GM18505 (cell line): ENCODE results near the gene GSTM3.
"Not testable (repeated sequence)": the region's sequence is repeated elsewhere in the genome, so short reads cannot be mapped to it uniquely, and the experiment has no call there.

Source experiments
- ATAC-seq: cut with Tn5 transposase; IDR thresholded peaks from one replicate; pipeline ENCODE4 v1.9.1; 2021; ENCODE audit not compliant: unreplicated experiment
- POLR2A ChIP-seq: IDR thresholded peaks from 4 replicates; pipeline ENCODE4 v1.6.1; 2011; ENCODE audit warnings: borderline replicate concordance; ENCODE audit not compliant: insufficient read depth, insufficient read length; ENCODE audit errors: extremely low read depth

Gene GSTM3

DNA sequence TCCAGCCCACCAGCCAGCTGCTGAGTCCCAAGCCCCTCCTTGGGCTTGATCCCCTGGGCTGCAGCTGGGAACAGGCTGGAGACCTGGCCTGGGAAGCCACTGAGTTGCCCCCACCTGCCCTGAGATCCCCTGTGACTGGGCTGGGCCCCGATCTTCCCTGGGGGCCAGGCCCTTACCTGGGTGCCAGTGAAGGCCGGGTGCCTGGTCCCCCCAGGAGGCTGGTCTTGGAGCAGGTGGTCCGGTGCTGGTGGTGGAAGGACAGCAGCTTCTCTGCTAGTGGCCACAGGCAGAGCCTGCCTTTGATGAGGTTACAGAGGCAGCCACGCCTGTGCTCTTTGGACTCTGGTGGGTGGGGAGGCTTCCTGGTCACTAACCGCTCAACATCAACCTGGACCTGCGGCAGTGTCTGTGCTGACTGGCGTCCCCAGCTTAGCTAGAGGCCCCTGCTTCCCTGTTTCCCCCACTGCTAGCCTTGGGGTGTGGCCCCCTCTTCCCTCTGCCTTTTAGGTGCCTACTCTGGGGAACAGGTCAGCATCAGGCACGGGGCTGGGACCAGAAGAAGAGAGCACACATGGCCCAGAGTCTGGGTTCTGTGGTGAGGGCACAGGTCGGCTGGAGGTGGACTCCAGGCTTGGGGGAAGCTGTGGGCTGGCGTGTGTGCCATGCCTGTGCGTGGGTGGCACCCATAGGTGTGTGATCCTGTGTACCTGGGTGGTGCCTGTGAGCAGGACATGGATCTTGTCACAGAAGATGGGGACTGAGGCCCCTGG lies 23.0 kb upstream of the GSTM3 start, which contains the start of gene EPS8L3:
Gene EPS8L3 (minus strand): TSS at position 278 of the 770 bp plus-strand sequence. CDS start 2,174 bp downstream, outside the sequence.
- no peak for ATAC-seq
- no peak for TF ChIP-seq POLR2A

DNA sequence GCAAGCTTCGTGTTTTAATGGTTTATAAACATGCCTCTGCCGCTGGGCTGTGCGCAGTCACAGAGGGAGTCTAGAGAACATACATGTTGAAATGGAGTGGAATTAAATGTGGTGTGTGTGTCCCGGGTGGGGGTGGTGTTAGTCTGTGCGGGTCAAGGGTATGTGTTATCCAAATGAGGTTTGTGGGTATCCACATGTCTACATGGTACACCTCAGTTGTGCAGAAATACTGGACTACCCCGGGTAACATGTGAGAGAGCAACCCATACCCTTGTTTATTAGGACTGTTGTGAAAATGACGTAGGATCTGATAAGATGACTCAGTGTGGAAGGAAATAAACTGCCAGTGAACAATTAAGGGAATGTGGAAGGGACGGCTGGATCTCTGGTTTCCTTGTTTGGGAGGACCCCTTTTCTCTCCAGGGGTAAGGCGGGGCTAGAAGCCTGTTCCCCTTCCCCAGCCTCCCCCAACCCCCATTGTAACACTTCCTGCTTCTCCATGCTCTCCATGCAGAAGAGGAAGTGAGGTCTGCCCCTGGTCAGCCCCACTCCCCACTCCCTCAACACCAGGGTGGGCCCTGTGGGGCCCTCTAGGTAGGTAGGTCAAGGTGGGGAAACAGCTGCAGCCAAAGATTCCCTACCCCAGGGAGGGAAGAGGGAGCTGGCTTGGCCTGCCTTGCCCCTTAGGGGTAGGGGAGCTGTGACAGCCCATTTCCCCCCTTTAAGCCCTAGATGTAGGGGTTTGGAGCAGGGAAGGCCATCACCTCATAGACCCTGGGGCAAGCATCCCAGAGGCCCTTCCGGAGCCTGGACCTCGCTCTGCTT lies 22.2 kb upstream of the GSTM3 start:
- ATAC-seq: no peak
- TF ChIP-seq POLR2A: no peak

DNA sequence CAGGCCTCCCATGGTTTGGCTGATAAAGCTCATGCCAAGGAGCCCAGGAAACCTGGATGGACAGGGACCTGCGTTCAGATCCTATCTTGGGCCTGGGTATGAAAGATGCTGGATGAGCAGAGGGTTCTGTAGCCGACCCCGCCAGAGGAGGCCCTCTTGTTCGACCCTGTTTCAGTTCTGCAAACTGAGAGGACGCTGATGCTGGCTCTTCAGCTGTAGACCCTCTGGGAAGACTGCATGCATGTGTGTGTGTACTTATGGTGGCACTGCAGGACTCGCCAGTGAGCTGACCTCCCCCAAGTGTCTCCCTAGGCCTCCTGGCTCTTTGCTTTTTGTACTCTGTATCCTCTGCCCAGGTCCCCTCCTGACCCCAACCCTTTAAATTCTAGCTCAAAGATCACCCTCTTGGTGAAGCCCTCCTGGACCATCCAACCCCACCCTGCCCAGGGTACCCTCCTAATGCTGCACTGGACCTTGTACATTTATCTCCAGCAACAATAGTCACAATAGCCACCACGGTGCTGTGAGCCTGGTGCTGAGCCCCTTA lies 21.3 kb upstream of the GSTM3 start:
- no peak for TF ChIP-seq POLR2A
- no peak for ATAC-seq

DNA sequence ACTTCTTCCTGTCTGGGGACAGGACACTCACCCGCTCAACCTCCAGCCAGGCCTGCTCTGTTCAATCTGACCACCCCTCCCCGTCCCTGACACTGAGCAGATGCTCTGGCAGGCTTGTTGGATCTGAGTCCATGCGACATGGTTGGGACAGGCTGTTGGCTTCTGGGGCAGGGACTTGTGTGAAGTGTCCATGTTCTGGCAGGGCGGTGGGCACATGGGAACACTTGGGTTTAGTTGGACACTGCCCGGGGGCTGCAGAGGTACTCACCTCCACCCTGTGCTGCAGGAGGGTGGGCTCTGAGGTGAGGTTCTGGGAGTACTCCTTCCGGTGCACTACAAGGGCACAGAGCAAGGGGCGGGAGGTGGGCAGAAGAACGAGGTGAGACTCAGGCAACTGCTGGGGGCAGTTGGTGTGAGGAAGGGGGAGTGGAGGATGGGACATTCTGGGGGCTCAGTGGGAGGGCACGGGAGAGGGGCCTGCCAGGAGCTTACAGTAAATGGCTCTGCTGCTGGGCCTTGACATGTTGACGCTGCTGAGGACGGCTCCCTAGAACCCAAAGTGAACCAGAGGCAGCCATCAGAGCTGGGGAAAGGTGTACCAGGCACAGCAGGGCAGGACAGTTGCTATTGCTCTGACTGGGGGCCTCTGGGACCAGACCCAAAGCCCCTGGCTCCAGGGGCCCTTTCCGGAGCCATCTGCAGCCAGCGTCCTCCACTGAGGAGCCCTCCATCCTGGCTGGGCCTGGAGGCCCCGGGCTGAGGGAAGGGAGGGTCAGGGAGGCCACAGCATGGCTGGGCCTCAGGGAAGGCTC lies 20.6 kb upstream of the GSTM3 start:
- TF ChIP-seq POLR2A: no peak
- ATAC-seq: no peak

DNA sequence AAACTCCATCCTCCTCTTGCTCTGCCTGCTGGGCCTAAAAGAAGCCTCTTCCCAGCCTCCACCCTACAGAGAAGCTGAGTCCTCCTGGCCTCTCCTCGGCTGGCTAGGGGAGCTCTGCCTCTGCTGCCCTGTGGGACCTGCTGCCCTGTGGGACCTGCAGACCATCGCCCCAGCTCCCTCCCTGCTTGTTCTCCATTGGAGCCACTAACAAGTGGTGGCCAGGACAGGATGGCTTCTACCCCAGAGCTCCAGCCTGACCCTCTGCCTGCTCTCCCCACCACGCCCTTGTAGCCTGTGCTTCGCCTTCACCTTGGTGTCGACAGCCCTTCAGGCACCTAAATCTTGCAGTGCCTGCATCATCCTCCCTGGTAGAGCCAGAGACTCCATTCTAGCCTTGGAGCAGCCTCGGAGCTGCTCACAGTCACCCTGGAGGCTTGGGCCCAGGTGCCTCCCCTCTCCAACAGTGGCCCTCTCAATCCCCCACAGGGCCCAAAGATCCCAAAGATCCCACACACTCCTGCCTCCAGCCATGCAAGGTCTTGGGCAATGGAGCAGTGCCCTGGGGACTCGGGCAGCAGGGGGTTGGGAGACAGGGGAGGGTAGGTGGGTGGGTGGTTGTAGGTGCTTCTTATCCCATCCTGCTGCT lies 19.9 kb upstream of the GSTM3 start:
- ATAC-seq: no peak
- no peak for TF ChIP-seq POLR2A

DNA sequence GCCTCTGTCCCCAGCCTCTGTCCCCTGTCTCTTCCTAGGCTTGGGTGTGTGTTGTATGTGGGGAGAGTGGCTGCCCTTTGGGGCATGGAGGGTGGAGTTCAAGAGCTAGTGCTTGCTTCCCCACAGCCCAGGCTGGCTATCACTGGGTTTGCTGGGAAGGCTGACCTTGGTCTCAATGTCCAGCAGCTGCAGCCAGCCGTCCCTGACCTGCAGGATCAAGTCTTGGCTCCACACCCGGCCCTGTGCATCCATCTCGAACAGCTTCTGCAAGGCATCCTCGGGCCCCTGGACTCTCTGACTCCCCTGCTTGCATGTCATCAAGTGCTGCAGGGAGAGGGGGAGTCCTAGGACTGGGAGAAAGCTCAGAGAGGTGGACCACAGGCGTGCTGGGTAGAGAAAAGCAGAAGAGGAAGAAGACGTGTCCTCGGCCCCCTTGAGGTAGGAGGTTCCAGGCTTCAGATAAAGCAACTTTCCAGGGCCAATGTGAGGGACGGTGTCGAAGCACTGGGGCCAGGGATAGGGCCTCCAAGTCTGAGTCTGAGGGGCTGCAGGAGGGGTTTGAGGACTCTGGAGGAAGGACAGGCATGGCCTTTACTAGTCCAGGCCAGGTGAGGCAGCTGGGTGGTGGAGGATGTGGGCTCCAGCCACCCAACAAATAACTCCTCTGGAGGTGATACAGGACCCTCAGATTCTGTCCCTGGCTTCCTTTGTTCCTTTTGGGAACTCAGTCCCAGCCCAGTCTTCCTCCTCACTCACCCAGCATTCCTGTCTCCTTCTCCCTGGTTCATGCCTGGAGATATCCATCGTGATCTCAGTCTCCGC lies 18.9 kb upstream of the GSTM3 start:
- TF ChIP-seq POLR2A: no peak
- no peak for ATAC-seq

DNA sequence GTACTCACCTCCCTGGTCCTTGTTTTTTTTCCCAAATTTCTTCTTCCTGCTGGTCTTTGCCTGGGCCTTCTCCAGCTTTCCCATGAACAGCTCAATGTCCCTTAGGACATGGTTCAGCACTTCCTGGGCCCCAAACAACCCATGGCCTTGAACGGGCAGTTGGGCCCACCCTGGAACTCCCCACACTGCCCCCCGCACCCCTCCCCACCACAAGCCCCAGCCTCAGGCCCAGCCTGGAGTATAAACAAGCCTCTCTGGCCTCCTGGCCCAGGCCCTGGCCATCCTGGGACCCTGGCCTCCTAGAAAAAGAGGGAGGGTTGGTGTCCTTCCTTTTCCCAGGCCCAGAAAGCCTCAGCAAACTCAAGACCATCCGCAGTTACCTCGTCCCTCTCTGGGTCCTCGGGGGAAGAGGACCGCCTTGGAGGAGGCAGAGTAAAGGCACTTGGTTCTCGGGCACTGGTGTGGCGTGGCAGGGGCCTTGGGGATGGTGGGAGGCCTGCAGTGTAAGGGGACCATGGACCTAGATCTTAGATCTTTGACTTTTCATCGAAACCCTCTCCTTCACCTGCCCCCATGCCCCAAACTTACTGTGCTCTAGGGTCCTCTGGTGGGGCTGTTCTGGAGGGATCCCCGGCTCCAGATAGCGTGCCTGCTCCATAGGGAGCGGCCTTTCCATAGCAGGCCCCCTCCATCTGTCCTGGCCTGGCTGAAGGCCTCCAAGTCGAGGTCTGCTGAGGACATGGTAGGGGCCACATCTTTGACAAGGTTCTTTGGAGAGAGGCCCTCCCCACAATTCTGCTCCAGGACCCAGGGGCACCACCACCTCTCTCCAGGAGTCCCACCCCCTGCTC lies 17.3 kb upstream of the GSTM3 start:
- ATAC-seq: no peak
- TF ChIP-seq POLR2A: no peak

DNA sequence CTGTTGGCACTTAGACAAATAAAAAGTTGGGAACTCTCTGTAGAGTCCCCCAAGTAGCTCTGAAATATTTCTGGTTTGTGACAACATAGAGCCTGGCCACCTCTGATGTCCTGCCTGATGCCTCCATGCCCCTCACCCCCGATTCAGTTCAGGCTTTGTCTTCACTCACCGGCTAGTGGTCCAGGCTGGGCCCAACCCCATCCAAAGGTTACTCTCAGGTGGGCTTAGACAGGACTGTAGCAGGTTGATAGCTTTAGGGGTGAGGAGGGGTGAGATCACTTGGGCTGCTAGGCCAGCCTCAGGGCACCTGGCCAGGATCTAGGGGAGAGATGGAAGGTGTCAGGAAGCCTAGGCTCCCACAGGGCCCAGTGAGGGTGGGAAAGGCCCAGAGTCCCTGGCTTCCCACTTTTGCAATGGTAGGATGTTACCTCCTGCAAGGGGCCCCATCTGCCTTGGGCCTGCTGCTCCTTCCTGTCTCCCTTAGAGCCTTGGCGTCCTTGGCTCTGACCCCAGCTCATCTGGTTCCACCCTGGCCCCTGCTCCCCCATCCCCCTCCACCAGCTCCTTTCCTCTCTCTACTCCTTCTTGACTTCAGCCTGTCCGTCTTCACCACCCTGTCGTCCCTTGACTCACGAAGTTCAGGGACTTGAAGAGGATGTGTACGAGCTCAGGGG lies 16.1 kb upstream of the GSTM3 start:
- no peak for ATAC-seq
- no peak for TF ChIP-seq POLR2A

DNA sequence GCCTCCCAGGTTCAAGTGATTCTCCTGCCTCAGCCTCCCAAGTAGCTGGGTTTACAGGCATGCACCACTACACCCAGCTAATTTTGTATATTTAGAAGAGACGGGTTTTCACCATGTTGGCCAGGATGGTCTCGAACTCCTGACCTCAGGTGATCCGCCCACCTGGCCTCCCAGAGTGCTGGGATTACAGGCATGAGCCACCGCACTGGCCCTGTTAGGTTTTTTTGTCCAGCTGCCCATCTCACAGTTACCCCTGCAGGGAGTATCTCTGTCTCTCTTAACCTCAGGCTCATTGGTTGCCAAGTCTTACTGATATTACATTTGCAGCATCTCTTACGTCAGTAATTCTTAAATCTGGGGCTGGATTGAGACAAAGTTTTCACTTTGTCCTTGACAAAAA lies 15.5 kb upstream of the GSTM3 start:
- ATAC-seq: not testable (repeated sequence)

DNA sequence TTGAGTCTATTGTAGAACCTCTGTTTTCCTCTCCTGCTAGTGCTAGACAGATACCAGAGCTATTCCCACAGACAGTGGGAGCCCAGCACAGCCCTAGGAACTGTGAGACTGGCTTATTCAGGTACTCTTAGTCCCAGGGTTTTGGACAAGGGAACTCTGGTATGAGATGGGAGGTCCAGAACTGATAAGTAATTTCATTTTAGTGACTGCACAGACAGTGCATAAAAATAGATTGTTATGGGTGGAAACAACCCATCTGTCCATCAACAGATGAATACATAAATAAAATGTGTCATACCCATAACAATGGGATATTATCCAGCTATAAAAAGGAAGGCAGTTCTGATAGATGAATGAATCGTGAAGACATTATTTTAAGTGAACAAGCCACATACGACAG lies 13.9 kb upstream of the GSTM3 start:
- no peak for TF ChIP-seq POLR2A
- ATAC-seq: no peak

DNA sequence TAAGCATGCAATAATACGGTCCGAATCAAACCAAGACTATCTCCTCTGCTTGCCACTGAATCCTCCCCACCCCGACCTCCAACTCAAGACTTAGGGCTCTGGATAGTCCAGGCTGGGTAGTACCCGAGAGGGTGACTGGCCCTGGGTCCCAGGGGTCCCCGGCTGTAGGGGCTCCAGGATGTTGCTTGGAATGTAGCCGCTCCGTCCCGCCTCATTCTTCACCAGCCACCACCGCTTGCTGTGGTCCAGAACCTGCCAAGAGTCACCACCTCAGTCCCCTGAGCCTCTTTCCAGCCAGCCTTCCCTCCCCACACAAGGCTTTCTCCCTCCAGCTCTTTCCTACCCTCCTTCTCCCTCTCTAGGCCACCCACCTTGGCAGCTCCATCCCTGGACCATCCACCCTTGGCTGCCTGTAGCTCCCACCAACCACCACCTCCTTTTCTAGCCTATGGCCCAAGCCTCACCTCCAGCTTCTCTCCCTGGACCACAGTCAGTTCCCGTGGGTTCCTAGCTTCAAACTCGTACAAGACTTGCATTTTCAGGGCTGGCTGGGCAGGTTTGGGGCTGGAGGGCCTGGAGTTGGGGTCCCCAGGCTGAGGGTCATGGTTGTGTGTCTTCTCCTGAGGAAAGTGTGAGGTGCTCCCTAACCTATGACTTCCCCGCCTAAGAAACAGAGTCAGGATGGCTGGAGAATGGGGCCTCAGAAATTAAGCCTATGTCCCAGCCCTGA lies 10.9 kb upstream of the GSTM3 start:
- ATAC-seq: no peak
- TF ChIP-seq POLR2A: no peak

DNA sequence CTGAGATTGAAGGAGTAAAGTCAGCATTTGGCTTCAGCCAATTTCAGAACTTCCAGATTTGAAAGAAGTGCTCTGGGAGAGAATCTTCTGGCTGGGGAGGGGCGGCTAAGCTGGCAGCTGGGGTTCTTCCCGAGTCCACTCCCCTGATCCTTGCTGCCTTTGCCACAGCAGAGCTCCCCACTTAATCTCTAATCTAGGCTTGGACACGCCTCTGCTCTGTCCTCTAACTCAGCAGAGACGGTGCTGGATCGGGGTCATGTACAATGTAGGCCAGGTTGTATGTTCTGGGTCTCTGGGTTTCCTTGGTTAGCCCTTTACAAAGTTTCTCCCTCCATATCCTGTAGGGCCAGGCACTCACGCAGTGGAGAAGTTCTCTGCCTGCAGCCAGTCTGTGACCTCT lies 10.1 kb upstream of the GSTM3 start:
- ATAC-seq: no peak
- TF ChIP-seq POLR2A: no peak
